MCF 10A (cell line): ENCODE measurements around the gene SND1. TPM values are rescaled to one million over a fixed set of nuclear protein-coding genes. Genes with fewer than 3 reads are reported as not detected.

Experiments used
- BruUV-seq: library from RNA; stranded (reverse); fragments of 400-500 nt; replicated peaks from 2 replicates; lab custom pipeline; 2021; lab: Mats Ljungman, UMichigan
- CTCF ChIA-PET: fragments of 300-600 bp; sonication (Branson Sonifier 250); formaldehyde crosslinking; extraction: SDS; loops from one replicate; lab custom pipeline; 2021; ENCODE audit warnings: antibody characterized with exemption, inconsistent platforms; lab: Yijun Ruan, JAX
- POLR2A ChIA-PET: fragments of 300-600, 350-650 bp; sonication (Branson Sonifier 250); formaldehyde crosslinking; extraction: SDS; loops from one replicate; lab custom pipeline; 2020; ENCODE audit warnings: antibody characterized with exemption, inconsistent platforms; lab: Yijun Ruan, JAX
- DNase-seq: peaks from one replicate; pipeline ENCODE4 v3.0.0-alpha.2; 2018; ENCODE audit not compliant: unreplicated experiment
- H3K27ac Mint-ChIP-seq: one replicate; pipeline ENCODE4 v1.8.0; 2022; ENCODE audit warnings: mild to moderate bottlenecking, low read depth, mixed read lengths; ENCODE audit not compliant: unreplicated experiment
- H3K27me3 Mint-ChIP-seq: one replicate; pipeline ENCODE4 v1.8.0; 2022; ENCODE audit warnings: mixed read lengths; ENCODE audit not compliant: insufficient read depth, unreplicated experiment
- H3K36me3 Mint-ChIP-seq: one replicate; pipeline ENCODE4 v1.8.0; 2022; ENCODE audit warnings: mild to moderate bottlenecking, moderate library complexity, mixed read lengths; ENCODE audit not compliant: insufficient read depth, unreplicated experiment
- H3K4me1 Mint-ChIP-seq: one replicate; pipeline ENCODE4 v1.8.0; 2022; ENCODE audit warnings: mixed read lengths; ENCODE audit not compliant: insufficient read depth, unreplicated experiment
- H3K4me3 Mint-ChIP-seq: one replicate; pipeline ENCODE4 v1.8.0; 2022; ENCODE audit warnings: mild to moderate bottlenecking, moderate library complexity, mixed read lengths; ENCODE audit not compliant: unreplicated experiment
- H3K9me3 Mint-ChIP-seq: one replicate; pipeline ENCODE4 v1.8.0; 2022; ENCODE audit warnings: mixed read lengths; ENCODE audit not compliant: unreplicated experiment
- intact Hi-C: fragments of 100-400 bp; cut with micrococcal nuclease; formaldehyde crosslinking; loops from 2 replicates; pipeline ENCODE4 v1.14.1; 2022
- total RNA-seq: library from RNA; stranded (reverse); gene quantifications from 2 replicates; pipeline ENCODE4 v1.2.3, GENCODE V29; 2022
- TF ChIP-seq, protein P1 (sequence below): fragments of 200-600 bp; IDR thresholded peaks from one replicate; pipeline ENCODE4 v1.8.0; 2022; ENCODE audit warnings: antibody characterized with exemption, mild to moderate bottlenecking; ENCODE audit not compliant: unreplicated experiment

SND1 gene
- total RNA-seq, 1 experiment from 2014 or later = 297 TPM

DNA sequence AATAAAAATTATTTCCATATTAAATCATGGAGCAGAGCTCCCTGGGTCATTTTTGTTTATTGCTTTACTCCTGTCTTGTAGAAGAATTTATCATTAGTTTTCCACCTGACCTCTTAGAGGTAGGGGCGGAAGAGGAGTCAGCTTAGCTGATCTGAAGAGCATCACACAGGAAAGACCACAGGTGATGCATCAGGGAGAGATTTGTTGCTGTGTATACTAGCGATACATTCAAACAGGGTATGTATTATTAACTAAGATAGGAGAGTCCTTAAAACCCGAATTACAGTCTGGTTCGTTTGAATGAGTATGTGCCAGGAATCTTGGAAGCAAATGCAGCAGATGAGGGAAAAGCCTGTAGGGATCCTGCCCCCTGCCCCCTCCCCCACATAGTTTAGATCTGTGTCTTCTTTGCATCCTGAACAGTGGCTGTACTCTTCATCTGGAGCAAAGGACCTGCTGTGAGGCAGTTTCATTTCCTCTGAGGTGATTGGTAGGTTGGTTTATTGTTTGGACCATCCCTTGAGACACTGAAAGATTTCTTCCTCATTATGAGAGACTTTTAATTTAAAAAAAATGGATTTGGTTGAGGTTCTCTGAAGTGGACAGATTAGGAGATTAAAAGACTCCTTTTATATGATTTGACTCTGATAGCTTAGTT lies 177.0 kb downstream of the SND1 start:
- Mint-ChIP-seq H3K4me1 (peaks cover 8% of the 10 kb centered on the region), H3K36me3 (peaks cover 11% of the 10 kb centered on the region), H3K27me3 (no peaks in the 10 kb centered on the region), H3K4me3 (no peak overlapping the region), H3K27ac (no peak overlapping the region), H3K9me3 (no peaks in the 10 kb centered on the region)
- BruUV-seq = no TSS peak
- POLR2A ChIA-PET = interaction anchor here (0.8 kb wide), 1 partner anchor 10 kb away, joined by 3 read pairs; no protein-coding TSS in a partner anchor
- intact Hi-C loops = no loop called here
- no peak for DNase-seq
- CTCF ChIA-PET = no interaction called here
- TF ChIP-seq, protein P1, sequence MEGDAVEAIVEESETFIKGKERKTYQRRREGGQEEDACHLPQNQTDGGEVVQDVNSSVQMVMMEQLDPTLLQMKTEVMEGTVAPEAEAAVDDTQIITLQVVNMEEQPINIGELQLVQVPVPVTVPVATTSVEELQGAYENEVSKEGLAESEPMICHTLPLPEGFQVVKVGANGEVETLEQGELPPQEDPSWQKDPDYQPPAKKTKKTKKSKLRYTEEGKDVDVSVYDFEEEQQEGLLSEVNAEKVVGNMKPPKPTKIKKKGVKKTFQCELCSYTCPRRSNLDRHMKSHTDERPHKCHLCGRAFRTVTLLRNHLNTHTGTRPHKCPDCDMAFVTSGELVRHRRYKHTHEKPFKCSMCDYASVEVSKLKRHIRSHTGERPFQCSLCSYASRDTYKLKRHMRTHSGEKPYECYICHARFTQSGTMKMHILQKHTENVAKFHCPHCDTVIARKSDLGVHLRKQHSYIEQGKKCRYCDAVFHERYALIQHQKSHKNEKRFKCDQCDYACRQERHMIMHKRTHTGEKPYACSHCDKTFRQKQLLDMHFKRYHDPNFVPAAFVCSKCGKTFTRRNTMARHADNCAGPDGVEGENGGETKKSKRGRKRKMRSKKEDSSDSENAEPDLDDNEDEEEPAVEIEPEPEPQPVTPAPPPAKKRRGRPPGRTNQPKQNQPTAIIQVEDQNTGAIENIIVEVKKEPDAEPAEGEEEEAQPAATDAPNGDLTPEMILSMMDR = no peak

DNA sequence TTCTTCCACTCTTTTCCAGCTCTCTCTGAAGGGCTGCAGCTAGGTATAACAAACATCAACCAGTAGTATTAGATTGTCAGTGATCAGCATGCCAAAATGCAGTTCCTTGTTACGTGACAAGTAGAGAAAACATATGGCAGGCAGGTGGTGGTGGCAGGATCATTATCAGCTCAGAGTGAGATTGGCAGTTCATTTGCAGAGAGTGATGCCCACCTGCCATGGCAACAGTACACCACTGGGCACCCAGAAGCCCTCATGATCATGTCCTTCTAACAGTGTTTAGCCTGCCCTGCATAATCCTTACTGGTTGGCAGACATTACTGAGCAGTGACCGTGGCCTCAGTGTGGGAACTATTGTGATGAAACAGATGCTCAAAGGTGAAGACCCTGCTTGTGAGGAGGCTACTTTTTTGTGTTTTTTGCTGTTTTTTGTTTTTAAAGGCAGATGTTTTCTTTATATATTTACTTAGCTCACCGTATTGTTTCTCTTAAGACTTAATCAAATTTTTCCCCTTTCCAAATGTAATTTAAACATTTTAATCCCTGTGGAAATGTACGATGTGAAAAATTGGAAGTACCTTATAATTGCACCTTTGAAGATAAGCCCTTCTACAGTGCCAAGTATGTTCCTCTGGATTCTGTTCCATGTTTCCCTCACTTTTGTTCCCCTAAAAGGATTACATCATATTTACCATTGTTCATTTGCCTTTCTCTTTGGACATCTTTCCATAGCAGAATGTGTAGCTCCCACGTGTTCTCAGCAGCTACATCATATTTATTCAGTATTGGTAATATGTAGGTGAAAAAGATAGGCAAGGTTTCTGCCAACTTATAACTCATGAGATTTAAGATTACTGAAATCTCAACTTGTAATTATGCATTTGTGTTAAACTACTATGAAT lies 179.6 kb downstream of the SND1 start:
- BruUV-seq = no TSS peak
- DNase-seq = no peak
- H3K4me1 Mint-ChIP-seq = peaks cover 8% of the 10 kb centered on the region
- no peaks in the 10 kb centered on the region for H3K27me3 Mint-ChIP-seq
- TF ChIP-seq, protein P1 = no peak
- no peak overlapping the region for H3K4me3 Mint-ChIP-seq
- peaks cover 11% of the 10 kb centered on the region for H3K36me3 Mint-ChIP-seq
- intact Hi-C loops = no loop called here
- ChIA-PET POLR2A (no interaction called here), CTCF (interaction anchor here (0.6 kb wide), 1 partner anchor 424 kb away, joined by 3 read pairs; no protein-coding TSS in a partner anchor)
- no peak overlapping the region for H3K27ac Mint-ChIP-seq
- H3K9me3 Mint-ChIP-seq = no peaks in the 10 kb centered on the region

DNA sequence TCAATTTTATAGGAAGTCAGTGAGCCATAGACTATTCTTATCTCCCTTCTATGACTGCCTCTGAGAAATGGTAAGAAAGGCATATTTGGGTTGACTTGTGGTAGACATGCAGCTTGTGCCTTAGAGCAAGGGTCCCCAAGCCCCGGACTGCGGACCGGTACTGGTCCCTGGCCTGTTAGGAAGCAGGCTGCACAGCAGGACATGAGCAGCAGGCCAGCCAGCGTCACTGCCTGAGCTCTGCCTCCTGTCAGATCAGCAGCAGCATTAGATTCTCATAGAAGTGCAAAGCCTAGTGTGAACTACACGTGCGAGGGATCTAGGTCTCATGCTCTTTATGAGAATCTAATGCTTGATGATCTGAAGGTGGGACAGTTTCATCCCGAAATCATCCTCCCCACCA lies 180.6 kb downstream of the SND1 start:
- Mint-ChIP-seq H3K36me3 (peaks cover 17% of the 10 kb centered on the region), H3K4me3 (no peak overlapping the region), H3K4me1 (peaks cover 8% of the 10 kb centered on the region), H3K9me3 (peaks cover 1% of the 10 kb centered on the region), H3K27me3 (no peaks in the 10 kb centered on the region), H3K27ac (no peak overlapping the region)
- intact Hi-C loops = no loop called here
- no peak for DNase-seq
- no TSS peak for BruUV-seq
- POLR2A ChIA-PET = no interaction called here
- TF ChIP-seq, protein P1 = no peak
- CTCF ChIA-PET = no interaction called here

DNA sequence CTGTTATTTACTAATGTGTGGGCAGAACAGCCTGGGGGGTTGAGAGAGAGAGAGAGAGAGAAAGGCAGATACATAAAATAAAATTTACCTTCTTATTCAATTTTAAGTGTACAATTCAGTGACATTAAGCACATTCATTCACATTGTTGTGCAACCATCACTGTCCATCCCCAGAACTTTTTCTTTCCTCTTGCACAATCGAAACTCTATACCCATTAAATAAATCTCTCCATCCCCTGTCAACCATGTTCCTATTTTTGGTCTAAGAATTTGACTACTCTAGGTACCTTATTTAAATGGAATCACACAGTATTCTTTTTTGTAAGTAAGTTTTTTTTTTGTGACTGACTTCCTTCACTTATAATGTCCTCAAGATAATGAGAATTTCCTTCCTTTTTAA lies 181.6 kb downstream of the SND1 start:
- ChIA-PET POLR2A (no interaction called here), CTCF (no interaction called here)
- peak overlapping the region; percentile 35 for H3K27ac Mint-ChIP-seq
- peaks cover 8% of the 10 kb centered on the region for H3K4me1 Mint-ChIP-seq
- H3K4me3 Mint-ChIP-seq = no peak overlapping the region
- intact Hi-C loops = no loop called here
- BruUV-seq = no TSS peak
- TF ChIP-seq, protein P1 = no peak
- peak; percentile 69 for DNase-seq
- H3K36me3 Mint-ChIP-seq = peaks cover 17% of the 10 kb centered on the region
- H3K9me3 Mint-ChIP-seq = peaks cover 9% of the 10 kb centered on the region
- H3K27me3 Mint-ChIP-seq = no peaks in the 10 kb centered on the region
